ENCODE results near the gene ADAMTSL1.

ADAMTSL1 gene

GRCh38 chr9:18473652-18474279 is at the start of gene ADAMTSL1:
Gene ADAMTSL1, plus strand, starts transcription at chr9:18474153. Its CDS starts 80 bp downstream, at chr9:18474233.
- no peak for TF ChIP-seq CTCF (IDR thresholded peaks at IDR 0.05; ENCODE audit: control insufficient read depth, insufficient read depth, low read depth, low read length, missing control alignments)
- peak within 1 kb of the TSS; percentile 59 for H3K4me3 ChIP-seq (ENCODE audit: control insufficient read depth, low read depth, low read length)
- no peak for DNase-seq (ENCODE audit: low read depth)

- no peak for DNase-seq (ENCODE audit: low read depth)
- no peak overlapping the region for H3K4me3 ChIP-seq (ENCODE audit: control insufficient read depth, low read depth, low read length)
- no peak for TF ChIP-seq CTCF (IDR thresholded peaks at IDR 0.05; ENCODE audit: control insufficient read depth, insufficient read depth, low read depth, low read length, missing control alignments)
Observed at GRCh38 chr9:18427691-18428090, 46.3 kb upstream of the ADAMTSL1 start.

- no peak overlapping the region for H3K4me3 ChIP-seq (ENCODE audit: control insufficient read depth, low read depth, low read length)
- TF ChIP-seq CTCF (IDR thresholded peaks at IDR 0.05; ENCODE audit: control insufficient read depth, insufficient read depth, low read depth, low read length, missing control alignments) = no peak
- DNase-seq (ENCODE audit: low read depth) = no peak
Observed at GRCh38 chr9:18428661-18429060, 45.3 kb upstream of the ADAMTSL1 start.

GRCh38 chr9:18429070-18429469 is 44.9 kb upstream of the ADAMTSL1 start:
- no peak for DNase-seq (ENCODE audit: low read depth)
- no peak overlapping the region for H3K4me3 ChIP-seq (ENCODE audit: control insufficient read depth, low read depth, low read length)
- TF ChIP-seq CTCF (IDR thresholded peaks at IDR 0.05; ENCODE audit: control insufficient read depth, insufficient read depth, low read depth, low read length, missing control alignments) = no peak

- no peak for DNase-seq (ENCODE audit: low read depth)
Observed at GRCh38 chr9:18433620-18434019, 40.3 kb upstream of the ADAMTSL1 start.

GRCh38 chr9:18437315-18438201 is 36.4 kb upstream of the ADAMTSL1 start:
- no peak for TF ChIP-seq CTCF (IDR thresholded peaks at IDR 0.05; ENCODE audit: control insufficient read depth, insufficient read depth, low read depth, low read length, missing control alignments)
- DNase-seq (ENCODE audit: low read depth) = no peak
- no peak overlapping the region for H3K4me3 ChIP-seq (ENCODE audit: control insufficient read depth, low read depth, low read length)

More at GRCh38 chr9:18433620-18434019, 40.3 kb upstream of the ADAMTSL1 start:
- TF ChIP-seq CTCF (IDR thresholded peaks at IDR 0.05; ENCODE audit: control insufficient read depth, insufficient read depth, low read depth, low read length, missing control alignments) = no peak
- H3K4me3 ChIP-seq (ENCODE audit: control insufficient read depth, low read depth, low read length) = no peak overlapping the region
